ENCODE results near the gene C2CD4A. TPM values are rescaled to one million over a fixed set of nuclear protein-coding genes. Genes with fewer than 3 reads are reported as not detected.

C2CD4A gene, protein sequence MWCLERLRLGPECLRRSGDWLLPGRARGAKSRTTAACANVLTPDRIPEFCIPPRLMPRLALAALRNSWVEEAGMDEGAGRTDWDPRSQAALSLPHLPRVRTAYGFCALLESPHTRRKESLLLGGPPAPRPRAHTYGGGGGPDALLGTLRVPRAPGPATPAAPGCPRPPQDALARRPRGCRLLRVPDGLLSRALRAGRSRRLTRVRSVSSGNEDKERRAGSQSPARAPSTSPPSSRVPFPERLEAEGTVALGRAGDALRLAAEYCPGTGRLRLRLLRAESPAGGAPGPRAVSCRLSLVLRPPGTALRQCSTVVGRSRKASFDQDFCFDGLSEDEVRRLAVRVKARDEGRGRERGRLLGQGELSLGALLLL
- total RNA-seq = 0.18 TPM
- long read RNA-seq = 0 reads

DNA sequence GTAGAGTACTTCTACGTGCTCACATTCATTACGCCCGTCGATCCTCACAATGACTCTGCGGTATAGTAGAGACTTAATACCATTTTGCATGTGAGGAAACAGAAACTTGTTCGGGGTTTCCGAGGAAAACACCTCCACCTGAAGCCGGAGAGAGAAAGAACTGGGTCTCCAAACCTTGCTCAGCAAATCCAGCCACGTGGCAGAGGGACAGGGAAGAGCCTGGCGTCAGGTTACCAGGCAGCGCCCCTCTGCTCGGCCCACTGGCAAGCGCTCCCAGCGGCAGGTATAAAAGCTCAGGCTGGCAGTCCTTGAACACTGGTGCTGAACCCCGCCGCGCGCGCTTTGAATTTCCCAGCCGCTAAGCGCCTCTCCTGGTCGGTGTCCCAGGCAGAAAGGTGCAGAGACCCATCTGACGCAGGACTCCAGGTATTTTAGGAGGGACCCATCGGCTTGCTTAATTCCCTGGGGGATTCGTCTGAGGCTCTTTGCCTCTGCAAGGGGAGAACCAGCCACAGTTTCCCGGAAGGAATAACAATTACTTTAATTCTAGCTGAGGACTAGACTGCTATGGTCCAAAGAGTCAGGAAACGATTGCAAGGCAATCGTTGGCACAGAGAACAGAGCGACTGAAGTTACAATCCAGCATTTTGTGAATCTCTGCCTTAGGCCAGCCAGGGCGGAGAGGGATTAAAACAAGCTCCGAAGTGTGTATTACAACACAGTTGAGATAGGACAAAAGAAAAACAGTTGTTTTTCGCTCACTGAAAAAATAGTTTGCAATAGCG is at the start of gene C2CD4A:
C2CD4A (plus strand) TSS at position 315 of the 785 bp plus-strand sequence. CDS start 637 bp downstream, outside the sequence.
- H3K27ac ChIP-seq = no peak within 1 kb of the TSS
- peaks cover 34% of the 10 kb centered on the region for H3K4me1 ChIP-seq
- DNase-seq (peak; percentile 83), ATAC-seq (peak; percentile 81 to 85)
- peak within 1 kb of the TSS; percentile 61 for H3K4me3 ChIP-seq
- no peaks in the 10 kb centered on the region for H3K27me3 ChIP-seq (ENCODE audit: low read depth)
- TF ChIP-seq, protein P1, sequence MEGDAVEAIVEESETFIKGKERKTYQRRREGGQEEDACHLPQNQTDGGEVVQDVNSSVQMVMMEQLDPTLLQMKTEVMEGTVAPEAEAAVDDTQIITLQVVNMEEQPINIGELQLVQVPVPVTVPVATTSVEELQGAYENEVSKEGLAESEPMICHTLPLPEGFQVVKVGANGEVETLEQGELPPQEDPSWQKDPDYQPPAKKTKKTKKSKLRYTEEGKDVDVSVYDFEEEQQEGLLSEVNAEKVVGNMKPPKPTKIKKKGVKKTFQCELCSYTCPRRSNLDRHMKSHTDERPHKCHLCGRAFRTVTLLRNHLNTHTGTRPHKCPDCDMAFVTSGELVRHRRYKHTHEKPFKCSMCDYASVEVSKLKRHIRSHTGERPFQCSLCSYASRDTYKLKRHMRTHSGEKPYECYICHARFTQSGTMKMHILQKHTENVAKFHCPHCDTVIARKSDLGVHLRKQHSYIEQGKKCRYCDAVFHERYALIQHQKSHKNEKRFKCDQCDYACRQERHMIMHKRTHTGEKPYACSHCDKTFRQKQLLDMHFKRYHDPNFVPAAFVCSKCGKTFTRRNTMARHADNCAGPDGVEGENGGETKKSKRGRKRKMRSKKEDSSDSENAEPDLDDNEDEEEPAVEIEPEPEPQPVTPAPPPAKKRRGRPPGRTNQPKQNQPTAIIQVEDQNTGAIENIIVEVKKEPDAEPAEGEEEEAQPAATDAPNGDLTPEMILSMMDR (IDR thresholded peaks at IDR 0.05) = no peak
- no peaks in the 10 kb centered on the region for H3K36me3 ChIP-seq
- H3K9me3 ChIP-seq = no peaks in the 10 kb centered on the region
- intact Hi-C loops (cut with DNase I) = no loop called here

DNA sequence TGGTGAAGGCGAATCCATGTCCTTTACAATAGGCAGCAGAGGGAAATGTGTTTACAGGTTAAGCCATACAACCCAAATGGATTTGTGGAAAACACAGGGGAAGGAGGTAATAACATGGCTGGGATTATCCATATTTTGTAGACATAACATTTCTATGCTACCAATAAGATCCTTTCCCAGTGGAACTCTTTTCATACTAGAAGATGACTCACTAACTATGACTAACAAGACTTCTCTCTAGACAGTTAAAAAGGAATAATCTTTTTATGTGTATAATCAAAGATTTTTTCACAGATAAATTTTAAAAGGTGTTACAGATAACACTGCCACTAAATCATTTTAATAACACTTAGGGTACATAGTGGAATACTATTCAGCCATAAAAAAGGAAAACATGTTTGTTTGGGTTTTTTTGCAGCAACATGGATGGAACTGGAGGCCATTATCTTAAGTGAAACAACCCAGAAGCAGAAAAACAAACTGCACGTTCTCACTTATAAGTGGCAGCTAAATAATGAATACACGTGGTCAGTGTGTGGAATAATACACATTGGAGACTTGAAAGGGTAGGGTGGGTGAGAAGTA is 46.1 kb upstream of the C2CD4A start:
- TF ChIP-seq, protein P1 (IDR thresholded peaks at IDR 0.05) = no peak
- intact Hi-C loops (cut with DNase I) = no loop called here
- H3K9me3 ChIP-seq = no peaks in the 10 kb centered on the region
- no peaks in the 10 kb centered on the region for H3K27me3 ChIP-seq (ENCODE audit: low read depth)
- no peak overlapping the region for H3K27ac ChIP-seq
- no peak for DNase-seq
- H3K36me3 ChIP-seq = peaks cover 53% of the 10 kb centered on the region
- no peak for ATAC-seq
- no peak overlapping the region for H3K4me3 ChIP-seq
- H3K4me1 ChIP-seq = no peaks in the 10 kb centered on the region

DNA sequence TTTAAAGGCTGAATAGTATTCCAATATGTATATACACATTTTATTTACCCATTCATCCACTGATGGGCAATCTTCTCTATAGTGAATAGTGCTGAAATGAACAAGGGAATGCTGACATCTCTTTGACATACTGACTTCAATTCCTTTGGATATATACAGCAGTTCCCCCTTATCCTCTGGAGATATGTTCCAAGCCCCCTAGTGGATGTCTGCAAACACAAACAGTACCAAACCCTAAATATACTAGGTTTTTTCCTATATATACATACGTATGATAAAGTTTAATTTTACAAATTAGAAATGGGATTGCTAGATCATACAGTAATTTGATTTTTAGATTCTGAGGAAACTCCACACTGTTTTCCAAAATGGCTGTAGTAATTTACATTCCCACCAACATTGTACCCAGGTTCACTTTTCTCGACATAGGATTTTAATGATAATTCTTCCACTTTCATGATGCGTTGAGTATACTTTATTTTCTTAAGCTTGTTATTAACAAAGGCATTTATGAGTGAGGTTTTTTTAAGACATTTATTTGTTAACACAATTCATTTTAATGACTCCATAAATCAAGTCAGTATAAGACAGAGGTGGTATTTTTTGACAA is 44.7 kb upstream of the C2CD4A start:
- peaks cover 8% of the 10 kb centered on the region for H3K4me1 ChIP-seq
- H3K4me3 ChIP-seq = no peak overlapping the region
- no peaks in the 10 kb centered on the region for H3K27me3 ChIP-seq (ENCODE audit: low read depth)
- DNase-seq (no peak), ATAC-seq (no peak)
- intact Hi-C loops (cut with DNase I) = no loop called here
- peaks cover 53% of the 10 kb centered on the region for H3K36me3 ChIP-seq
- no peaks in the 10 kb centered on the region for H3K9me3 ChIP-seq
- no peak overlapping the region for H3K27ac ChIP-seq
- TF ChIP-seq, protein P1 (IDR thresholded peaks at IDR 0.05) = no peak

DNA sequence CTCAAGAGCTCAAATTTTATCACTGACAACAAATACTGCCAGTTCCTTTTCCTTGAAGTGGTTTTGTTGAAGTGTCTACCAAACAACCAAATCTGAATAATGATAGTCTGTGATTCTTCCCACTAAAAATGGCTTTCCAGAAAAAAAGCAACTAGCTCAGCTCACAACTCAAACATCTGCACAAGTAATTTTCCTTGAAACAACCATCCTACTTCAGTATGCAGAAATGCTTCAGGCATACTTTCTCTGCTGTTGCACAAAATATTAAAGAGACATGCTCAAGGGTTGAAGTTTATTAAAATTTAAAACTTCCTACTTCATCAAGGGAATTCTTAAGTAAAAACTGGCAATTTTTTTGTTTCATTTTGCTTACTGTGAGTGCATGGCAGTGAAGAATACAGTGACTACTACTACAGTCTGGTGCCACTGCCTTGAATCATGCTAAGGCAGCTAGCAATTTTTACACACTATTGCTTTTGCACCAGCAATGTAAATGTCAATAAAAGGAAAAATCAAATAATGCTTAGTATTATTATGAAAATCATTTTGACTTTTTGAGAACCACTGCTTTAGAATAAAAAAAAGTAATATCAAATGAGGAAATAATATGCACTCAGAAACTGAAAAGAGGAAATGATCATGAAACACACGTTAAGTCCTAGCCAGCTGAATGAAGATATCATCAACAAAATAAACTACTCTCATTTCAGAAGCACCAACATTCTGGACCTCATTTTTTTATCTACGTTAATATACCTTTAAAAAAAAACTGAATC is 40.1 kb upstream of the C2CD4A start:
- Histone ChIP-seq H3K4me1 (peaks cover 8% of the 10 kb centered on the region), H3K9me3 (no peaks in the 10 kb centered on the region), H3K36me3 (peaks cover 48% of the 10 kb centered on the region), H3K4me3 (no peak overlapping the region), H3K27me3 (ENCODE audit: low read depth) (no peaks in the 10 kb centered on the region), H3K27ac (no peak overlapping the region)
- no peak for DNase-seq
- intact Hi-C loops (cut with DNase I) = no loop called here
- TF ChIP-seq, protein P1 (IDR thresholded peaks at IDR 0.05) = no peak
- ATAC-seq = no peak

DNA sequence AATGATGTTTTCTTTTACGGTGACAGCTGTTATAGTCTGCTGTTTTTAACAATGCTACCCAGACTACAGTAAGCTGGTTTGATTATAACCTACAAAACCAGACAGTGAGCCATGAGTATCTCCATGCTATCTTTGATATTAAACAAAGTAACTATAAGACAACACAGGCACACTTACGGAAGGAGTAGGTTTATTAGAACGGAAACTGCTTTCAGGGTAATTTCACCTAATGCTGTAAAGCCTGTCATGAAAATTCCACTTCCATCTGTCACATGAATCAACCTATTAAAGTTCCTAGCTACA is 39.6 kb upstream of the C2CD4A start:
- ATAC-seq (no peak), DNase-seq (no peak)
- Histone ChIP-seq H3K9me3 (no peaks in the 10 kb centered on the region), H3K27ac (no peak overlapping the region), H3K27me3 (ENCODE audit: low read depth) (no peaks in the 10 kb centered on the region), H3K4me1 (peaks cover 8% of the 10 kb centered on the region), H3K36me3 (peaks cover 43% of the 10 kb centered on the region), H3K4me3 (no peak overlapping the region)
- intact Hi-C loops (cut with DNase I) = no loop called here
- TF ChIP-seq, protein P1 (IDR thresholded peaks at IDR 0.05) = no peak
